Measurements from ENCODE around the gene C10orf90. TPM values are rescaled to one million over a fixed set of nuclear protein-coding genes. Genes with fewer than 3 reads are reported as not detected.

C10orf90 gene
- total RNA-seq, 2 experiments from 2014 or later, result not detected

- Mint-ChIP-seq H3K36me3 (no peaks in the 10 kb centered on the region), H3K4me3 (no peak overlapping the region), H3K9me3 (no peaks in the 10 kb centered on the region), H3K27ac (no peak overlapping the region), H3K4me1 (ENCODE audit: low read depth) (peaks cover 3% of the 10 kb centered on the region), H3K27me3 (no peaks in the 10 kb centered on the region)
- intact Hi-C loops (cut with micrococcal nuclease), result no loop called here
- no peak for DNase-seq
- ChIA-PET CTCF (no interaction called here), POLR2A (no interaction called here)
These were observed 202.0 kb downstream of the C10orf90 start for GRCh38 chr10:126468467-126468866.

- peaks cover 3% of the 10 kb centered on the region for H3K4me1 Mint-ChIP-seq (ENCODE audit: low read depth)
These were observed 204.7 kb downstream of the C10orf90 start for GRCh38 chr10:126465771-126466170.

GRCh38 chr10:126463286-126463685 lies 207.2 kb downstream of the C10orf90 start:
- Mint-ChIP-seq H3K4me3 (no peak overlapping the region), H3K27me3 (no peaks in the 10 kb centered on the region), H3K36me3 (no peaks in the 10 kb centered on the region), H3K9me3 (no peaks in the 10 kb centered on the region), H3K27ac (no peak overlapping the region), H3K4me1 (ENCODE audit: low read depth) (peaks cover under 1% of the 10 kb centered on the region)
- no peak for DNase-seq
- POLR2A ChIA-PET, result no interaction called here
- intact Hi-C loops (cut with micrococcal nuclease), result no loop called here
- CTCF ChIA-PET, result no interaction called here

More at GRCh38 chr10:126465771-126466170, 204.7 kb downstream of the C10orf90 start:
- intact Hi-C loops (cut with micrococcal nuclease), result no loop called here
- Mint-ChIP-seq H3K9me3 (no peaks in the 10 kb centered on the region), H3K4me3 (no peak overlapping the region), H3K36me3 (no peaks in the 10 kb centered on the region), H3K27me3 (no peaks in the 10 kb centered on the region), H3K27ac (no peak overlapping the region)
- ChIA-PET CTCF (no interaction called here), POLR2A (no interaction called here)
- no peak for DNase-seq

- ChIA-PET CTCF (no interaction called here), POLR2A (no interaction called here)
- no peaks in the 10 kb centered on the region for H3K27me3 Mint-ChIP-seq
- H3K36me3 Mint-ChIP-seq, result no peaks in the 10 kb centered on the region
- intact Hi-C loops (cut with micrococcal nuclease), result no loop called here
- DNase-seq, result no peak
- H3K9me3 Mint-ChIP-seq, result no peaks in the 10 kb centered on the region
- no peak overlapping the region for H3K27ac Mint-ChIP-seq
- H3K4me1 Mint-ChIP-seq (ENCODE audit: low read depth), result no peaks in the 10 kb centered on the region
- no peak overlapping the region for H3K4me3 Mint-ChIP-seq
These were observed 209.1 kb downstream of the C10orf90 start for GRCh38 chr10:126461289-126461940.

- Mint-ChIP-seq H3K27ac (no peak overlapping the region), H3K36me3 (no peaks in the 10 kb centered on the region), H3K4me3 (no peak overlapping the region), H3K4me1 (ENCODE audit: low read depth) (no peaks in the 10 kb centered on the region), H3K27me3 (no peaks in the 10 kb centered on the region), H3K9me3 (no peaks in the 10 kb centered on the region)
- intact Hi-C loops (cut with micrococcal nuclease), result no loop called here
- ChIA-PET CTCF (no interaction called here), POLR2A (no interaction called here)
- no peak for DNase-seq
These were observed 210.5 kb downstream of the C10orf90 start for GRCh38 chr10:126459878-126460481.

- POLR2A ChIA-PET, result no interaction called here
- Mint-ChIP-seq H3K4me3 (no peak overlapping the region), H3K36me3 (no peaks in the 10 kb centered on the region), H3K27me3 (no peaks in the 10 kb centered on the region), H3K4me1 (ENCODE audit: low read depth) (no peaks in the 10 kb centered on the region), H3K27ac (no peak overlapping the region), H3K9me3 (no peaks in the 10 kb centered on the region)
- DNase-seq, result no peak
- CTCF ChIA-PET, result no interaction called here
- intact Hi-C loops (cut with micrococcal nuclease), result no loop called here
These were observed 211.3 kb downstream of the C10orf90 start for GRCh38 chr10:126459032-126459831.

GRCh38 chr10:126458466-126458865 lies 212.0 kb downstream of the C10orf90 start:
- no peak overlapping the region for H3K27ac Mint-ChIP-seq
- CTCF ChIA-PET, result no interaction called here

GRCh38 chr10:126456632-126457031 lies 213.9 kb downstream of the C10orf90 start:
- intact Hi-C loops (cut with micrococcal nuclease), result no loop called here
- no peaks in the 10 kb centered on the region for H3K9me3 Mint-ChIP-seq
- ChIA-PET CTCF (no interaction called here), POLR2A (no interaction called here)
- no peak overlapping the region for H3K27ac Mint-ChIP-seq
- DNase-seq, result no peak
- no peaks in the 10 kb centered on the region for H3K36me3 Mint-ChIP-seq
- H3K4me1 Mint-ChIP-seq (ENCODE audit: low read depth), result no peaks in the 10 kb centered on the region
- H3K27me3 Mint-ChIP-seq, result no peaks in the 10 kb centered on the region
- no peak overlapping the region for H3K4me3 Mint-ChIP-seq

More at GRCh38 chr10:126458466-126458865, 212.0 kb downstream of the C10orf90 start:
- intact Hi-C loops (cut with micrococcal nuclease), result no loop called here
- no peaks in the 10 kb centered on the region for H3K9me3 Mint-ChIP-seq
- POLR2A ChIA-PET, result no interaction called here
- no peak overlapping the region for H3K4me3 Mint-ChIP-seq
- DNase-seq, result no peak
- no peaks in the 10 kb centered on the region for H3K36me3 Mint-ChIP-seq
- H3K4me1 Mint-ChIP-seq (ENCODE audit: low read depth), result no peaks in the 10 kb centered on the region
- no peaks in the 10 kb centered on the region for H3K27me3 Mint-ChIP-seq

- ChIA-PET CTCF (no interaction called here), POLR2A (no interaction called here)
- no peak overlapping the region for H3K27ac Mint-ChIP-seq
- no peak for DNase-seq
- intact Hi-C loops (cut with micrococcal nuclease), result no loop called here
- no peaks in the 10 kb centered on the region for H3K27me3 Mint-ChIP-seq
- H3K4me1 Mint-ChIP-seq (ENCODE audit: low read depth), result no peaks in the 10 kb centered on the region
- no peaks in the 10 kb centered on the region for H3K36me3 Mint-ChIP-seq
- no peaks in the 10 kb centered on the region for H3K9me3 Mint-ChIP-seq
- no peak overlapping the region for H3K4me3 Mint-ChIP-seq
These were observed 214.6 kb downstream of the C10orf90 start for GRCh38 chr10:126455766-126456405.

GRCh38 chr10:126455036-126455765 lies 215.3 kb downstream of the C10orf90 start:
- no peaks in the 10 kb centered on the region for H3K27me3 Mint-ChIP-seq
- POLR2A ChIA-PET, result no interaction called here
- CTCF ChIA-PET, result no interaction called here

GRCh38 chr10:126454045-126454751 lies 216.3 kb downstream of the C10orf90 start:
- Mint-ChIP-seq H3K27me3 (no peaks in the 10 kb centered on the region), H3K9me3 (no peaks in the 10 kb centered on the region), H3K36me3 (no peaks in the 10 kb centered on the region), H3K4me3 (no peak overlapping the region), H3K27ac (no peak overlapping the region), H3K4me1 (ENCODE audit: low read depth) (no peaks in the 10 kb centered on the region)
- intact Hi-C loops (cut with micrococcal nuclease), result no loop called here
- DNase-seq, result no peak
- POLR2A ChIA-PET, result no interaction called here
- CTCF ChIA-PET, result no interaction called here

More at GRCh38 chr10:126455036-126455765, 215.3 kb downstream of the C10orf90 start:
- H3K9me3 Mint-ChIP-seq, result no peaks in the 10 kb centered on the region
- DNase-seq, result no peak
- H3K36me3 Mint-ChIP-seq, result no peaks in the 10 kb centered on the region
- intact Hi-C loops (cut with micrococcal nuclease), result no loop called here
- H3K4me3 Mint-ChIP-seq, result no peak overlapping the region
- no peak overlapping the region for H3K27ac Mint-ChIP-seq
- H3K4me1 Mint-ChIP-seq (ENCODE audit: low read depth), result no peaks in the 10 kb centered on the region
